HG03442 (cell line): ENCODE data around the gene SMIM8.

ENCODE experiments used
- ATAC-seq: cut with Tn5 transposase; IDR thresholded peaks from one replicate; pipeline ENCODE4 v1.9.1; 2021; ENCODE audit warnings: mild to moderate bottlenecking, moderate library complexity; ENCODE audit not compliant: unreplicated experiment

SMIM8 gene

DNA sequence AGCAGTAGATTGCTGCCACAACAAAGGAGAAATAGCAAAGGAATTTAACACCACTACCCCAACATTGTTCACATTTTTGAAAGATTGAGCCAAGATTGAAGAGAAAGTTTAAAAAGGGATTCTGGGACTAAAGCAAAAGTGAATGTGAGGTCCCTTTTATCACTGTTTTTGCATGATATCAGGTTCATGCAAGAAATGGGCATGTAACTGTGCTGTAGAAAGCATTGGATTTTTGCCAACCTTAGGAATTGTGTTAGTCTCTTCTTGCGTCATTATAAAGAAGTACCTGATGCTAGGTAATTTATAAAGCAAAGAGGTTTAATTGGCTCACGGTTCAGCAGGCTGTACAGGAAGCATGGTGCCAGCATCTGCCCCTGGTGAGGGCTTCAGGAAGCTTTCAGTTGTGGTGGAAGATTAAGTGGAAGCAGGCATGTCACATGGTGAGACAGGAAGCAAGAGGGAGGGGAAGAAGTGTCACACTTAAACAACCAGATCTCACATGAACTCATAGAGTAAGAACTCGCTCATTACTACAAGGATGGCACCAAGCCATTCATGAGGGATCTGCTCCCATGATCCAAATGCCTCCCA, 11.3 kb downstream of the SMIM8 start:
- ATAC-seq = no peak

DNA sequence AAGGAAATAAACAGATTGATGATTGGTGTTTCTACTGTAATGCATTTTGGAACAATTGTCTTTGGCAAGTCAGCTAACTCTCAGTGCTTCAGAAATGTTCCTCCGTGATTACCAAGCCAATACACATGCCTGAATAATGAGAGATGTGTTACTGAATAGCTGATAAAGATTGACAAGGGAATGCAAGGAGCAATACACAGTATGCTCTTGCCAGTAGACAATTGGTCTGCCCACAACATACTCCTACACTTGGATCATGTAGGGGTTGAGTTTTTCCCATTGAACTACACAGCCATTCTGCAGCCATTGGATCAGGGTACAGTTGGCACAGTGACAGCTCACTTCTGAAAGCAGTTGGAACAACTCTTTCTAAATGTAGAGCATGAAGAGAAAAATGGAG, 12.3 kb downstream of the SMIM8 start:
- no peak for ATAC-seq

- no peak for ATAC-seq
These were observed 14.0 kb downstream of the SMIM8 start for GRCh38 chr6:87336367-87336766.

GRCh38 chr6:87340230-87340629, 17.8 kb downstream of the SMIM8 start:
- ATAC-seq = no peak

DNA sequence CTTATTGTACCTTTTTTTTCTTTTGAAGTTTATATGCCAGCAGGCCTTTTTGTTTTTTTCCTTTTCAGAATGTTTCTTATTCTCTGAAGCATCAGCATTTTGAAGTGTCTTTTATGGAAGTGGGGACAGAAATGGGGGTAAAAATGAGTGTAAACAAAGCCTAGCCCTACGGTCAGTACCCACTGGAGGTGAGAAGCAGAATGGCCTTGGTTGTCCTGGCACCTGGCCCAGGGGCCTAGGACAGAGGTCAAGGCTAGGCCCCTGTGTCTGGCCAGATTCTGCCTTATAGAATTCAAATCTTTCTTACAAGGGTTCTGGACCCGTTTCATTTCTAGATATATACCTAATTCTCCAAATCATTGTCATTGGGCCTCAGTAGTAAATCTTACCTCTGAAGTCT, 18.8 kb downstream of the SMIM8 start:
- ATAC-seq = no peak

DNA sequence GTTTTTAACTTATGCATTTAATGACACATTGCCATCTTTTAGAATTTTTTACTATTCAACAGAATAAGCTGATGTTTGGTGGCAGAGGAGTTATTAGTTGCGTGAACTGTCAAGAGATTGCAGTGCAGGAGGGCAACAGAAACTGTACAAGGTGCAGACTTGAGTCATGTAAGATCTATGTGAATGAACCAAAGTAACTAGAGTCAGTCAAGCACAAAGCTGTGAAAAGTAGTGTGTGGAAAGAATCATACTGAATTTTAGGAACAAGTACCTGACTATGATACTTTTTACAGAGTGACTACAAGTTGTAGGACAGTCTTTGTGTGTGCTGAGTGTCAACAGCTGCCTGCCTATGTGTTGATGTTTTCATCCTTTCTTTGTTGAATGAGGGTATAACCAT, 19.5 kb downstream of the SMIM8 start:
- peak; percentile 98 for ATAC-seq

DNA sequence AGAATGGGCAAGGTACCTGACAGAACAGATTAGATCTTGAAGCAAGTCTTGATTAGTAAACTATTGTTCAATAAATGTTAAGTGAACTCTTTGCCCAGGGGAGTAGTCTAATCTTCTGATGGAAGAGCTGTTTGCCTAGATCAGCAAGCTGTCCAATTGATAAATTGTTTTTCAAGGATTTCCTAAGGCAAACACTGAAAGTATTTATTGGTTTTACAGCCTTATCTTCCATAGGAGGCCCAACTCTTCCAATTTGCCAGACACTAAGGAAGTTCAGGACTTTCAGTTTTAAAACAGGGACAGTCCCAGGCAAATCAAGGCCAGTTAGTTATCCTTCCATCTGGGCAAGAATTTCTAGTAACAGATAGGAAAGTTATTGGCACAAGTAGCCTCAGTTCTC, 20.4 kb downstream of the SMIM8 start:
- ATAC-seq = no peak

DNA sequence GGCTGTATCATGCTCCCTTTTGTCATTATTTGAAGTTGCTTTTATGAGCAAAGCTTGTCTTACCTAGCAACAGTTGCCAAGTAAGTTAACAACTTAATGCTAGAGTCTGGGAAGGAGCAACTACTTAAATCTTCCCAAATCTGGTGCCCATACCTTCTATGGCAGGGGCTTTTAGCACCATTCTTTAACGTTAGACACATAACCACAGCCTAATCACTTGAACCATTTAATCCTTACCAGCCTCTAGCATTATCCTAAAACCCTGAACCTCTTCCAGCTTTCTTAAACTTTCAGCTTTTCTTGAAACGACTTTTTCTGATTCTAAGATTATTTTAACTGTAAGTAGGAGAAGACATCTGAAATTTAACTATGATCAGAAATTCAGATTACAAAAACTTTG, 22.3 kb downstream of the SMIM8 start, which contains the start of gene C6orf163:
TSS of gene C6orf163 (plus strand) at position 83 of the 400 bp plus-strand sequence. CDS start at position 370, 287 bp downstream.
- no peak for ATAC-seq

DNA sequence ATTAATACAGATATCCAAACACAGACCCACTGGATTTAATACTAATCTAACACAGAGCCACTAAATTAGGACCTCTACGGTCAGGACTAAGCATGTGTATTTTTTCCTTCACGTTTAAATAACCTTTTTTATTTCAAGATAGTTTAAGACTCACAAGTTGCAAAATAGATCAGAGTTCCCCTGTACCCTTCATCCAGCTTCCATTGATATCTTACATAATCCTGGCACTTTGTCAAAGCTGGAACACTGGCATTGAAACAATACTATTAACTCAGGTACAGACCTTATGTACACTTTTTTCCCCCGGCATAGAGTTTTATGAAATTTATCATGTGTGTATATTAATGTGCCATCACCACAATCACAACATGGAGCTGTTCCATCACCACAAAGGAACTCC, 24.3 kb downstream of the SMIM8 start:
- ATAC-seq = no peak

DNA sequence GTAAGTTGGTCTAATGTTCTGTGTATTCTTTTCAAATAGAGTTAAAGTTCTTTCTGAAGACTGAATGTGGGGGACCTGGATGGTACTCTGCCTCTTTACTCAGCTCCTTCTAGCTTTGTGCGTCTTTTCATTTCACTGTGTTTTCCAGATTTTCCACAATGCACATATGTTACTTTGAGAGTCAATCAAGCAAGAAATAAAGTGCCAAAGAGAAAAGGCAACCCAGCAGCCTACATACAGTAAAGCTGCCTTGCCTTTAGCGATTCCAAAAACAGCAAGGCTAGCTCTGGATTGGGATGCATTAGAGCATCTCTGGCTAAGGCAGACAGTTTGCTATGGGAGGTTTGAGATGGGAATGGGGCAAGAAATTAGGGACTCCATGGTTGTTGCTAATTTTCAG, 27.5 kb downstream of the SMIM8 start:
- no peak for ATAC-seq

DNA sequence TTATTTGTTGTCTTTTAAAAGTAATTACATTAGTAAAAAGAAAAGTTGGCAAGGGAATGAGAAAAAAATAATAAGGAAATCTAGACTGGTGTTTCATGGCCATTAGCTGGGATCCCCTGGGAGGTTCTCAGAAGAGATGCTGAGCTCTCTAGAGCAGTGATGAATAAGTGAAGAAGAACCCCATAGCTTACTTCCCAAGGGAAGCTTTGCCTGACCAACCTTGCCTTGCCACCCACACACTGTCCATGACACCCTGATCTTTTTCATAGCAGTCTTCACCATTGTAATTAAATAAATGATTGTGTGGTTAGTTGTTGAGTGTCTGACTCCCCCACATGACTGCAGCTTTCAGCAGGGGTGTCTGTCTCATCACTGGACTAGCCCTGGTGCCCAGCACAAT, 28.1 kb downstream of the SMIM8 start:
- no peak for ATAC-seq

DNA sequence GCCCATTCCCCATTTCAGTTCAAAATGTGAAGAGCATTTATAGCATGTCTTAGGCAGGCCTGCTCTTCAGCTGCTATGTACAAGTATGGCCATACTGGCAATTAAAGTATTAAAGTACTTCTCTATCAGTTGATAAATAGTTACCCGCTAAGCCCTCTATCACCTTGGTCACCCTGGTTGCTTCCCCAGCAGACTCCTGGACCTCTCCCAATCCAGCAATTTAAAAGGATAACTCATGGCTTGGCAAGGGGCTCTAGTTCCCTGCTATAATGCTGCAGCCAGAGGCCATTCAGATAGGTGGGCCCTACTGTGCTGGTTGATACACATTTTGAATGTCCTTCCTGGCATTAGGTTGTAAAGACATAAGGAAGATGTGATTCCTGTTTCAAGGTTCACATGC, 29.2 kb downstream of the SMIM8 start:
- ATAC-seq = no peak

GRCh38 chr6:87356181-87356580, 33.8 kb downstream of the SMIM8 start:
- no peak for ATAC-seq

- ATAC-seq = no peak
These were observed 35.2 kb downstream of the SMIM8 start for GRCh38 chr6:87357479-87358196.

DNA sequence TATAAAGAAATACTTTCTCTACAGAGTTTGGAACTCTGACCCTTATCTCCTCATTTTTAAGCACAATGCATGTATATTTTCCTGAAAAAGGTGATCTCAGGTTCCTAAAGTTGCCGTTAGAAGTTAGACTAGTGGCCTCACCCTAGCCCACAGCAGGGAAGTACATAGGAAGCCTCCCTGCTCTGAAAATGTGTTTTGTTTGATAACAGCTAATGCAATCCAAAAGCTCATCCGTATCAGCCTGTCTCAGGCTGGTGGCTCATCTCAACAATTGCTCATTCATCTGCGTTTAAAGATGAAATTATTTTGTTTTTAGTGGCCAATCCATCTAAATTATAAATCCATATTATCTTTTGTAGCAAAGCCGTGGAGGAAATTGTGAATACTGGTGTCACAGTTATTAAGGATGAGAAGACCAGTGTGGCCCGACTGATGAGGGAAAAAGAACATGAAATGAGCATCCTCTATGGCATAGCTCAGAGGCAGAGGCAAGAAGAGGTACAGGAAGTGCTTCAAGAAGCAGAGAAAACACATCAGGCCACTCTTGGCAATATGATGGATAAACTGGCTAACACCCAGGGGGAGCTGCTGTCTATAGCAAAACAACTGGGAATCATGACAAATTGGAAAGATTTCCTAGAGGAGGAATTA, 42.3 kb downstream of the SMIM8 start:
- no peak for ATAC-seq

GRCh38 chr6:87366072-87366827, 43.9 kb downstream of the SMIM8 start:
- ATAC-seq = no peak

DNA sequence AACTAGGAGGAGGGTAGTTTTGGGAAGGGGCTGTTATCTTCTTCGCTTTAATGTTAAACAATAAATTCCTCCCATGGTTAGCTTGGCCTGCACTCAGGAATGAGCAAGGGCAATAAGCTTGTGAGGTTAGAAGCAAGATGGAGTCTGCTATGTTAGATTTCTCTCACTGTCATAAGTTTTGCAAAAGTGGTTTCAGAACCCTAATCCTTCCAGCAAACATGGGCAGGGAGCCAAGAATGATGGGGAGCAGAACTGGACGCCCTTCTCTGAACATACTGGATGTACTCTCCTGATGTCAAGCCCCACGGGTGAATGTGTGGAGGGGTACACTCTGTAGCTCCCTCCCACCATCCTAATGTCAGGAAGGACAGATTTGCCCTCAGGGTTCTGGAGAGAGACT, 44.5 kb downstream of the SMIM8 start:
- no peak for ATAC-seq

- no peak for ATAC-seq
These were observed 51.0 kb downstream of the SMIM8 start for GRCh38 chr6:87373377-87373776.

GRCh38 chr6:87375315-87375714, 52.9 kb downstream of the SMIM8 start:
- no peak for ATAC-seq

- no peak for ATAC-seq
These were observed 54.3 kb downstream of the SMIM8 start for GRCh38 chr6:87376643-87377042.

DNA sequence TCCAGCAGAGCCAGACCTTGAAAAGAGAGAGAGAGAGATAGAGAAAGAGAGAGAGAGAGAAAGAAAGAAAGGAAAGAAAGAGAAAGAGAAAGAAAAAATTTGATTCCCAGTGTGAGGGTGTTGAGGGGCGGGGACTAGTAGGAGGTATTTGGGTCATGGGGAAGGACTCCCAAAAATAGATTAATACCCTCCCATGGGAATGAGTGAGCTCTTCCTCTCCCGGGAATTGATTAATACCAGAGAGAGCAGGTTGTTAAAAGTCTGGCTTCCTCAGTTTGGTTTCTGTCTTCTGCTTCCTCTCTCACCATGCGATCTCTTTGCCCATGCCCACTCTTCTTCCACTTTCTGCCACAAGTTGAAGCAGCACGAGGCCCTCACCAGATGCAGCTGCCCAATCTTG, 56.6 kb downstream of the SMIM8 start:
- no peak for ATAC-seq

GRCh38 chr6:87382861-87383260, 60.5 kb downstream of the SMIM8 start:
- no peak for ATAC-seq
